Umbilical cord (tissue), 2 donors: ENCODE measurements around the gene KEAP1. TPM values are rescaled to one million over a fixed set of nuclear protein-coding genes. Genes with fewer than 3 reads are reported as not detected.
"Not testable (repeated sequence)": the region's sequence is repeated elsewhere in the genome, so short reads cannot be mapped to it uniquely, and the experiment has no call there.

Experiments
- DNase-seq: peaks from one replicate; pipeline ENCODE4 v3.0.0-alpha.2; 2015; ENCODE audit warnings: low spot score
- total RNA-seq: library from RNA; depleted of rRNA; stranded (reverse); fragments of >200 nt; gene quantifications from one replicate; pipeline ENCODE4 v1.2.3, GENCODE V29; 2014; ENCODE audit warnings: low replicate concordance; ENCODE audit not compliant: insufficient read depth

KEAP1 gene
- total RNA-seq, result 43.1 TPM

DNA sequence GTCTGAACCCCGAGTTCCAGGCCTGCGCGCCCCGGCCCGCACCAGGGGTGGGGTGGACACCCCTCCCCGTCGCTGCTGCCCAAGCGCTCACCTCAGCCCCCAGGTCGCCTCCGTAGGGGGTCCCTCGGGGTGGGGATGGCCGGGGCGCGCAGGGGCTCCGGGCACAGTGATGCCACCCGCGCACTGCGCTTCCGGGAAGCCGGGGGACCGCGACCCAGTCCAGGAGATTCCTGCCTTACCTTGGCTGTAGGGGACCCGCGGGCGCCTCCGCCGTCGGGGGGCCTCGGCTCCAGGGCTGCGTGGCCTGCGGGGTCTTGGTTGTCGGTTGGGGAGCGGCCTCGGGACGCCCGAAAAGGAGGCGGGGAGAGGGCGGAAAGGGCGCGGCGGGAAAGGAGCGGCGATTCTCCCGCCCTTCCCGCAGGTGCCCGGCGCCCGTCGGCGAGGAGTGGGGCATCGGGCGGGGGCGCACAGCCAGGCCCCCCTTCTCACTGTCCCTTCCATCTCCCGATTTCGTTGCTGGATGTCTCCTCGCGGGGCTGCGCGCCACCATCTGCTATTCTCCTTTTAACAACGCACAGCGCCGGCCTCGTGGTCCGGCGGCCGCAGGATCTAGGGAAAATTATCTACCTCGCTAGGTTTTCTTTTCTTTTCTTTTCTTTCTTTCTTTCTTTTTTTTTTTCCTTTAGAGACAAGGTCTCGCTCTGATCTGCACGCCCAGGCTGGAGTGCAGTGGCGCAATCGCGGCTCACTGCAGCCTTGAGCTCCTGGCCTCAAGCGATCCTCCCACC is at the start of gene KEAP1:
KEAP1 (minus strand) TSS at position 355 of the 788 bp plus-strand sequence. CDS start 3,323 bp downstream, outside the sequence.
- DNase-seq, result peak; percentile 39

DNA sequence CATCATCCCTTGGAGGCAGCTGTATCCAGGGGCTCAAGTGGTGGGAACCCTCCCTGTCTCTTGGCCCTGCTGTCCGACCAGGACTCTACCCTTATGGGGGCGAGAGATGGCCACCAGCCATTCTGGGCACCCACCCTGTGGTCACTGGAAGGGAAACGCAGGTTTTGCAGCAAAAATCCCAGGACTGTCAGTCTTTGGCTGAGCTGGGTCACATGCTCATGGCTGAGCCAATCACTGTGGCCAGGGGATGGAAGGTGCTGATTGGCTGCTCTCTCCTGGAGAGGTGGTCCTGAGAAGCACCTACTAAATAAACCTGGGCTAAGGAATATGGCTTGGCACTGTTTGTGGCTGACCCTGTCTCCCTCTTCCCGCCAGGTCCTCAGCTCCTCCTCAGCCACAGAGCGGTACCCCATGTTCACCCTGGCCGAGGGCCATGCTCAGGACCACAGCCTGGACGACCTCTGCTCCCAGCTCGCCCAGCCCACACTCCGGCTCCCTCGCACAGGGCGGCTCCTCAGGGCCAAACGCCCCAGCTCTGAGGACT is 49.4 kb upstream of the KEAP1 start:
- no peak for DNase-seq

DNA sequence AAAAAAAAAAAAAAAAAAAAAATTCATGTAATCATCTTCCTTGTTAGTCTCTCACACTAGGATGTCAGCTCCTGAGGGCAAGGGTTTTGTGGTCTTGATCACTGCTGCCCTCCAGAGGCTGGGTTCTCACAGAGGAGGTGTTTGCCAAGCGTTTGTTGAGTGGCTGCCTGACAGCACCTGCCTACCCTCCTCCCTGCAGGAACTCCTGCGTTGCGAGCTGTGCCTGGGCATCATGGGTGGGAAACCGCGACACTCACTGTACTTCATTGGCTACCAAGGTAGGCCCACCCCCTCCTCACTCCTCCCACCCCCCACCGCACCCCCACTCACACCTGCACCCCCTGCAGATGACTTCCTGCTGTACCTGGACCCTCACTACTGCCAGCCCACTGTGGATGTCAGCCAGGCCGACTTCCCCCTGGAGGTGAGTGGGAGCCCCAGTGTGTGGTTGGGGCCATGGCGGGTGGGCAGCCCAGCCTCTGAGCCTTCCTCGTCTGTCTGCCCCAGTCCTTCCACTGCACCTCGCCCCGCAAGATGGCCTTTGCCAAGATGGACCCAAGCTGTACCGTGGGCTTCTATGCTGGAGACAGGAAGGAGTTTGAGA is 48.6 kb upstream of the KEAP1 start:
- no peak for DNase-seq

GRCh38 chr19:10551006-10551405 is 47.9 kb upstream of the KEAP1 start:
- not testable (repeated sequence) for DNase-seq

- DNase-seq, result no peak
These were observed 47.2 kb upstream of the KEAP1 start for GRCh38 chr19:10550336-10550735.

GRCh38 chr19:10549733-10550132 is 46.6 kb upstream of the KEAP1 start:
- DNase-seq, result no peak

DNA sequence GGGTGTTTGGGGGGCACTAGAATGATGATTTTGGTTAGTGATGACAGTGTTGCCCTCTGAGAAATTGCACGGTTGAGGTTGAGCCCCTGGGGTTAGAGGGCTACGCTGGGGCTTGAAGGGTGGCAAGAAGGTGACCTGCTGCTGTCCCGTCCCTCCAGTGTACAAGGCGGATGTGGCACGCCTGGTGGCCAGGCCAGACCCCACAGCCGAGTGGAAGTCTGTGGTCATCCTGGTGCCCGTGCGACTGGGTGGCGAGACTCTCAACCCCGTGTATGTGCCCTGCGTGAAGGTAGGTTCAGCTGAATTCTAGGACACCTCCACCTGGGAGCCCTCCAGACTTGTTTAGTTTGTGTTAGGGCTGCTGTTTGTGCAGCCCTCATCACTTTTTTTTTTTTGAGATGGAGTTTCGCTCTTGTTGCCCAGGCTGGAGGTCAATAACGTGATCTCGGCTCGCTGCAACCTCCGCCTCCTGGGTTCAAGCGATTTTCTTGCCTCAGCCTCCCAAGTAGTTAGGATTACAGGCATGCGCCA is 45.7 kb upstream of the KEAP1 start:
- DNase-seq, result no peak

DNA sequence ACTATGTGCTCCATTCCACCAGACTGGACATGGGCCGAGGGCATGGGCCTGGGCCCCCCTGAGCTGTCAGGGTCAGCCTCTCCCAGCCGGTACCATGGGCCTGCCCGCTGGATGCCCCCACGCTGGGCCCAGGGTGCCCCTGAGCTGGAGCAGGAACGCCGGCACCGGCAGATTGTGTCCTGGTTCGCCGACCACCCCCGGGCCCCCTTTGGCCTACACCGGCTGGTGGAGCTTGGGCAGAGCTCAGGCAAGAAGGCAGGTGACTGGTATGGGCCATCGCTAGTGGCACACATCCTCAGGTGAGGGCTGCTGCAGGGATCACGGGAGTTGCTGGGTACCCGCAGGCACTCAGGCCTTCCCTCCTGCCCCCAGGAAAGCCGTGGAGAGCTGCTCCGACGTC is 43.7 kb upstream of the KEAP1 start:
- DNase-seq, result no peak

DNA sequence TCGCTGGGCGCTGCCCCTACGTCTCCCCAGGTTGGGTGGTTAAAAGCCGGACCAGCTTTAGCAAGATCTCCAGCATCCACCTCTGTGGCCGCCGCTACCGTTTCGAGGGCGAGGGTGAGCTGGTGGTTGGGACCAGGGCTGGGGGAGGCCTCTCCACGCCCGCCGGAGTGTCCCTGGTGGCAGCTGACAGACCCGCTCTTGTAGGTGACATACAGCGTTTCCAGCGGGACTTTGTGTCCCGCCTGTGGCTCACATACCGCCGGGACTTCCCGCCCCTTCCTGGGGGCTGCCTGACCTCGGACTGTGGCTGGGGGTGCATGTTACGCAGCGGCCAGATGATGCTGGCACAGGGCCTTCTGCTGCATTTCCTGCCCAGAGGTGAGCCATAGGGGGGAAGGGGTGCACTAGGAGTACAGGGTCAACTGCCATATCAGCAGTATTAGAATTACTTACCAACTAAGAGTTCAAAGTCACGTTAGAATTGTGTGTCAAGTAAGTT is 41.6 kb upstream of the KEAP1 start:
- no peak for DNase-seq

DNA sequence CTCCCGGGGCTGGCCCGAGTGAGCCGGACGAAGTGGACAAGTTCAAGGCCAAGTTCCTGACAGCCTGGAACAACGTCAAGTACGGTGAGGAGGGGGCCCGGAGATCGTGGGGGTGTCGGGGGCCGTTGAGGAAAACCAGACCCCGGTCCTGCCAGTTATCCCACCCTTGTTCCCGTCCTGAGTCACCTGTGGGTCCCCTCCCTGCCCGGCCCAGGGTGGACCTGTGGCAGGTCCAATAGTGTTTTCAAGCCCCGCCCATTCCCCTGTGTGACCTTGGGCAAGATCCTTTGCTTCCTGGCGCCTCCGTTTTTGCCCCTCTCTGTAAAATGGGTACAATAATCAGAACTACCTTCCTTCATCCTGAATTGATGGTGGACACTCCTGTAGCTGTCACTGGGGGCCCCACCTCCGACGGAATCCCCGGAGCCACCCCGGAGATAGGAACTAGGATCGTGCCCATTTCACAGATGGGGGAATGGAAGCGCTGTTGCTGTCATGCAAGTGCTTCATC is 41.1 kb upstream of the KEAP1 start:
- DNase-seq, result no peak

DNA sequence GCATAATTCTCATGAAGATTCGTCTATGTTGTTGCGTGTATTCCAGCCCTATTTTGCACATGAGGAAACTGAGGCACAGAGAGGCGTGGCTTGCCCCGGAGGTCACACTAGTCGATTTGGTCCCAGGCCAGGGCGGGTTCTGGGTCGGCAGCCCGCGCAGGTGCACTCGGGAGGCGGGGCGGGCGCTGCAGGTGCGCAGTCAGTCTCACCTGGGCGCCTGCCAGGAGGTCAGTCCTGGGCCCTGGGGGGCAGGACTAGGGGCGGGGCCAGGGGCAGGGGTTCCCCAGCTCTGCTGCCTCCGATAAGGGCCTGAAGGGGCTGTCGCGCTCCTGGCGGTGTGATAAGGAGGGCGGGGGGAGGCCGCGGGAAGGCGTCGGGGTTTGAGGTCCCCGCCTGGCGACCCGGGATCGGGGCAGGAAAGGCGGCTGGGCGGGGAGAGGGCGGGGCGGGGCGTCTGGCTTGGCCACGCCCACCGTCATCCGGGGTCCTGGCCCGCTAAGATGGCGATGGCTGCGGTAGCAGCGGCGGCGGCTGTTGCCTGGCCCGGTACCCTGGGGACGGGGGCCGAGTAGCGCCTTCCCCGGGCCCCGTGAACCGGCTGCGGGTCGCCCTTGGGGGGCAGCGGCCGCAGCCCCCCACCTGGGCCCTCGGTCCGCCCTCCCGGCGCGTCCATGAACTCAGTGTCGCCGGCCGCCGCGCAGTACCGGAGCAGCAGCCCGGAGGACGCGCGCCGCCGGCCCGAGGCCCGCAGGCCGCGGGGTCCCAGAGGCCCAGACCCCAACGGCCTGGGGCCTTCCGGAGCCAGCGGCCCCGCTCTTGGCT is 40.5 kb upstream of the KEAP1 start, which contains the start of gene ATG4D:
ATG4D (plus strand) TSS at position 485 of the 822 bp plus-strand sequence; CDS start at position 672, 187 bp downstream.
- peak; percentile 72 for DNase-seq

DNA sequence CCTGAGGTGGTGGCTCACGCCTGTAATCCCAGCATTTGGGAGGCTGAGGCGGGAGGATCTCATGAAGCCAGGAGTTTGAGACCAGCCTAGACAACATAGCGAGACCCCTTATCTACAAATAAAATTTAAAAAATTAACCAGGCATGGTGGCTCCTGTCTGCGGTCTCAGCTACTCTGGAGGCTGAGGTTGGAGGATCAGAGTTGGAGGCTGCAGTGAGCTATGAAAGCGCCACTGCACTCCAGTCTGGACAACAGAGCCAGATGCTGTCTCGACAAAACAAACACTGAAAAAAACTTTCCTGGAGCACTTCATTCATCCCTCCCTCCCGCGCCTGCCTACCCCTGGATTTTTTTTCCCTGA is 39.9 kb upstream of the KEAP1 start:
- no peak for DNase-seq

DNA sequence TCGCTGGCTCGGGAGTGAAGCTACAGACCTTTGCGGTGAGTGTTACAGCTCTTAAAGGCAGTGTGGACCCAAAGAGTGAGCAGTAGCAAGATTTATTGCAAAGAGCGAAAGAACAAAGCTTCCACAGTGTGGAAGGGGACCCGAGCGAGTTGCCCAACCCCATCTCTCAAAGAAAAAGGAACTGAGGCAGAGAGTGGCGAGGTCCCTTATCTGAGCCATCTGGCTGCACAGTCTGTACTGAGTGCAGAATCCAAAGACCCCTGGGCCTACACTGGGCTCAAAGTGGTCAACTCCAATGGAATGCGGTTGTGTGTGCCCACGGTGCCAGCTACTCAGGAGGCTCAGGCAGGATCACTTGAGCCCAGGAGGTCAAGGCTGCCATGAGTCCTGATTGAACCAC is 35.9 kb upstream of the KEAP1 start:
- DNase-seq, result not testable (repeated sequence)

DNA sequence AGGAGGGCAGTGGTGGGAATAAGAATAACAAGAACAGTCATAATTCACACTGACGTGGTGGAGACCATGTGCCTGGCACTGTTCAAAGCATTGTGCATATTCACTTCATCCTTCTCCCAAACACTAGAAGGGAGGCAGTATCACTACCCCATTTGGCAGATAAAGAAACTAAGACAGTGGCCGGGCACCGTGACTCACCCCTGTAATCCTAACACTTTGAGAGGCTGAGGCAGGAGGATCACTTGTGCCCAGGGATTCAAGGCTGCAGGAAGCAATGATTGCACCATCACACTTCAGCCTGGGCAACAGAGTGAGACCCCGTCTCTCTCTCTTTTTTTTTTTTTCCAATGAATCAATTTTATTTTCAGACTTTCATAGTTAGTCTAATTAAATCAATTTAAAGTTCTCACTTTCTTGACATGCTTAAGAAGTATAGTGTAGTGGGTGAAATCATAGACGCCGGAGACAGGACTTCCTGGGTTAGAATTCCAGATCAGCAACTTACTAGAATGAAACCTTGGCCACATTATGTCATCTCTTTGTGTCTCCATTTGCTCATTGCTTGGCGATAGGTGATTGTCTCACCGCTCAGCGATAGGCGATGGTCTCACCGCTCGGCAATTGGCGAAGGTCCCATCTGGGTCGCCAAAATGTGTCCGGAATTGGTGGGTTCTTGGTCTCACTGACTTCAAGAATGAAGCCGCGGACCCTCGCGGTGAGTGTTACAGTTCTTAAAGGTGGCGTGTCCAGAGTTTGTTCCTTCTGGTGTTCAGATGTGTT is 35.2 kb upstream of the KEAP1 start:
- DNase-seq, result no peak

GRCh38 chr19:10537668-10538067 is 34.5 kb upstream of the KEAP1 start:
- no peak for DNase-seq

DNA sequence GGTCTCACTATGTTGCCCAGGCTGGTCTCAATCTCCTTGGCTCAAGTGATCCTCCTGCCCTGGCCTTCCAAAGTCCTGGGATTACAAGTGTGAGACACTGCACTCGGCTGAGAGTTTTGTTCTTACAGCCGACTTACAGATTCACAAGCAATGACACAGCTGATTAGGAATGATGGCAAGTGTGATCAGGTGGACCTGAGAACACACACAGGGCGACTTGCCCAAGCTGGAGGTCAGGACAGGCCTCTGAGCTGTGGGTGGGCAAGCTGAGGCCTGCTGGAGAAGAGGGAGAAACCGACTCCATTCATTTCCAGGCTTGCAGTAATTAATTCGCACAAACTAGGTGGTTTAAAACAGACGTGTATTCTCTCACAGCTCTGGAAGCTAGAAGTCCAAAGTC is 32.5 kb upstream of the KEAP1 start:
- DNase-seq, result no peak

DNA sequence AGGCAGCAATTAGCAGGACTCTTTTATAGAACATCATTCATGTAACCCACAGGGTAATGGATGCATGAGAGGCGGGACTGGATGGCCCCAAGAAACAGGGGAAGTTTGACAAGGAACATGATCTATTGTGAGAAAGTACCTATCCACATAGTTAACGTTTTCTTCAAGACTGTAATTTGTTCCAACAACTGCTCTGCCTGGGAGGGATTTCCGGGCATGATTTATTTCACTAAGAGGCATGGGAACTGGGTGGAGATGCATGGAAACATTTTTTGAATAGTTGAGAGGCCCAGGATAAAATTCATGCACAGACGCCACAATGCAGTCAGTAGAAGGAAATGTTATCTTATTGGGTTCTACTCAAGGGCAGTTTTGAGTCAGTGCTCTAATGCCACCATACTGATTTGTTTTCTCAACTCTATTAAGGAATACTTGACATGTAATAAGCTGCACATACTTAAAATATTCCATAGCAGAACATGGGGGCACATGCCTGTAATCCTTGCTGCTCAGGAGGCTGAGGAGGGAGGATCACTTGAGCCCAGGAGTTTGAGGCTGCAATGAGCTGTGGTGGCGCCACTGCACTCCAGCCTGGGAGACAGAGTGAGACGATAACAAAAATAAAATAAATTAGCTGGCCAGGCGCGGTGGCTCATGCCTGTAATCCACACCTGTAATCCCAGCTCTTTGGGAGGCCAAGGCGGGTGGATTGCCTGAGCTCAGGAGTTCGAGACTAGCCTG is 30.7 kb upstream of the KEAP1 start:
- DNase-seq, result peak; percentile 97

DNA sequence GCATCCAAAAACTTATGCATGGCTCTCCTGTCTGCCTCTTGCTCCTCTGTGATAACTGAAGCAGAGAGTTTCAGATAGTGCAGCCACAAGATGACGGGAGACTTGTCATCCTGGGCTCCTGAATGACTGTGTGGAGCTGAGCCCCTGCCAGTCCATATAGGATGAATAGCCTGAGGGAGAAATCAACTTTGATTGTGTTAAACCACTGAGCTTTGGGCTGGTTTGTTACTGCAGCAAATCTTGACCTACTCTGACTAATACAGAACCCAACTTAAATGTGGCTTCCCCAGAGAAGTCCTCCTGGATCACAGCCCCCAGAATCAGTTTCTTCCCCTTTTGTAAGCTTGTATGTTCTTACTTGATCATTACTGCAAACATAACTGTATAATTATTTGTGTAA is 29.3 kb upstream of the KEAP1 start:
- no peak for DNase-seq

DNA sequence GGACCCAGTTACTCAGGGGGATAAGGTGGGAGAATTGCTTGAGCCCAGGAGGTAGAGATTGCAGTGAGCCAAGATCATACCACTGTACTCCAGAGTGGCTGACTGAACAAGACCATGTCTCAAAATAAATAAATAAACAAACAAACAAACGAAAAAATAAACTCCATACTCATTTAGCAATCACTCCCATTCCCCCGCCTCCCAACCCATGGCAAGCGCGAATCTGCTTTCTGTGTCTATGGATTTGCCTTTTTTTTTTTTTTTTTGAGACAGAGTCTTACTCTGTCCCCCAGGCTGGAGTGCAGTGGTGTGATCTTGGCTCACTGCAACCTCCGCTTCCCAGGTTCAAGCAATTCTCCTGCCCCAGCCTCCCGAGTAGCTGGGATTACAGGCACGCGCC is 23.7 kb upstream of the KEAP1 start:
- not testable (repeated sequence) for DNase-seq

DNA sequence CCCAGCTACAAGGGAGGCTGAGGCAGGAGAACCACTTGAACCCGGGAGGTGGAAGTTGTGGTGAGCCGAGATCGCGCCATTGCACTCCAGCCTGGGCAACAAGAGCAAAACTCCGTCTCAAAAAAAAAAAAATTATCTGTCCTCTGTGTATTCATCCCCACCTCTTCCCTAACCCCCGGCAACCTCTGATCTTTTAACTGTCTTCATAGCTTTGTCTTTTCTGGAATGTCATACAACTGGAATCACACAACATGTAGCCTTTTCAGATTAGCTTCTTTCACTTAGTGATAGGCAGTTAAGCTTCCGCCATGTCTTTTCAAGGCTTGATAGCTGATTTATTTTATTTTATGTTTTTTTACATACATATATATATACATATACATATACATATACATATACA is 22.5 kb upstream of the KEAP1 start:
- no peak for DNase-seq
